Parathyroid adenoma (tissue), 2 donors: Measurements from ENCODE around the gene SLC28A1.
A peak's percentile ranks its signal among the peaks of the same experiment; 100 is the strongest.

Experiments
- H2AFZ ChIP-seq: fragments of 300-600 bp; sonication (generic); one replicate; pipeline ENCODE4 v1.7.0; 2017; ENCODE audit warnings: antibody characterized with exemption, mild to moderate bottlenecking
- H3K27ac ChIP-seq: fragments of 300-600 bp; sonication (generic); one replicate; pipeline ENCODE4 v1.7.0; 2017
- H3K27me3 ChIP-seq: fragments of 300-600 bp; sonication (generic); one replicate; pipeline ENCODE4 v1.7.0; 2017; ENCODE audit warnings: low read length; ENCODE audit not compliant: control insufficient read depth, insufficient read depth
- H3K36me3 ChIP-seq: fragments of 300-600 bp; sonication (generic); one replicate; pipeline ENCODE4 v1.7.0; 2017; ENCODE audit warnings: low read length; ENCODE audit not compliant: control insufficient read depth, insufficient read depth
- H3K4me1 ChIP-seq: fragments of 300-600 bp; sonication (generic); one replicate; pipeline ENCODE4 v1.7.0; 2017; ENCODE audit warnings: control low read depth
- H3K4me2 ChIP-seq: fragments of 300-600 bp; sonication (generic); one replicate; pipeline ENCODE4 v1.7.0; 2017; ENCODE audit warnings: low read length
- H3K4me3 ChIP-seq: fragments of 300-600 bp; sonication (generic); one replicate; pipeline ENCODE4 v1.7.0; 2017; ENCODE audit warnings: low read depth, low read length
- H3K79me2 ChIP-seq: fragments of 300-600 bp; sonication (generic); one replicate; pipeline ENCODE4 v1.7.0; 2017; ENCODE audit warnings: control low read depth
- H3K9ac ChIP-seq: fragments of 300-600 bp; sonication (generic); one replicate; pipeline ENCODE4 v1.7.0; 2017; ENCODE audit warnings: mild to moderate bottlenecking
- H3K9me3 ChIP-seq: fragments of 300-600 bp; sonication (generic); one replicate; pipeline ENCODE4 v1.7.0; 2017; ENCODE audit warnings: low read length; ENCODE audit not compliant: control insufficient read depth
- CTCF ChIP-seq: fragments of 300-600 bp; sonication (generic); IDR thresholded peaks from one replicate; pipeline ENCODE4 v1.7.0; 2017; ENCODE audit warnings: antibody characterized with exemption, mild to moderate bottlenecking
- donor health status: primary hyperparathyroidism.

Gene SLC28A1

GRCh38 chr15:84951736-84952135 is 67.3 kb downstream of the SLC28A1 start:
- Histone ChIP-seq H3K36me3 (no peaks in the 10 kb centered on the region), H3K27me3 (no peaks in the 10 kb centered on the region), H3K4me1 (peaks cover 6% of the 10 kb centered on the region), H2AFZ (no peak overlapping the region), H3K27ac (no peak overlapping the region), H3K4me3 (no peak overlapping the region), H3K9ac (no peak overlapping the region), H3K4me2 (no peak overlapping the region), H3K9me3 (no peaks in the 10 kb centered on the region), H3K79me2 (no peaks in the 10 kb centered on the region)
- no peak for TF ChIP-seq CTCF

- H3K4me2 ChIP-seq, result no peak overlapping the region
- no peak overlapping the region for H3K27ac ChIP-seq
- H2AFZ ChIP-seq, result no peak overlapping the region
- no peak overlapping the region for H3K4me3 ChIP-seq
- no peaks in the 10 kb centered on the region for H3K36me3 ChIP-seq
- H3K9me3 ChIP-seq, result no peaks in the 10 kb centered on the region
- H3K79me2 ChIP-seq, result no peaks in the 10 kb centered on the region
- no peak overlapping the region for H3K9ac ChIP-seq
- peaks cover 6% of the 10 kb centered on the region for H3K4me1 ChIP-seq
- H3K27me3 ChIP-seq, result no peaks in the 10 kb centered on the region
- no peak for TF ChIP-seq CTCF
Observed at GRCh38 chr15:84953136-84953535, 68.7 kb downstream of the SLC28A1 start.

- no peak for TF ChIP-seq CTCF
- H3K9ac ChIP-seq, result no peak overlapping the region
- no peaks in the 10 kb centered on the region for H3K79me2 ChIP-seq
- H3K4me2 ChIP-seq, result no peak overlapping the region
- no peaks in the 10 kb centered on the region for H3K9me3 ChIP-seq
- no peaks in the 10 kb centered on the region for H3K27me3 ChIP-seq
- H2AFZ ChIP-seq, result no peak overlapping the region
- no peak overlapping the region for H3K27ac ChIP-seq
- no peak overlapping the region for H3K4me3 ChIP-seq
- H3K4me1 ChIP-seq, result peaks cover 6% of the 10 kb centered on the region
- no peaks in the 10 kb centered on the region for H3K36me3 ChIP-seq
Observed at GRCh38 chr15:84953726-84954125, 69.3 kb downstream of the SLC28A1 start.

GRCh38 chr15:84955089-84955848 is 70.8 kb downstream of the SLC28A1 start:
- Histone ChIP-seq H3K4me2 (peak overlapping the region; percentile 13), H2AFZ (peak overlapping the region; percentile 82), H3K4me1 (peaks cover 6% of the 10 kb centered on the region), H3K9me3 (no peaks in the 10 kb centered on the region), H3K36me3 (no peaks in the 10 kb centered on the region), H3K79me2 (no peaks in the 10 kb centered on the region), H3K4me3 (no peak overlapping the region), H3K27ac (no peak overlapping the region), H3K9ac (no peak overlapping the region), H3K27me3 (no peaks in the 10 kb centered on the region)
- TF ChIP-seq CTCF, result peak; percentile 81

- Histone ChIP-seq H3K9me3 (no peaks in the 10 kb centered on the region), H3K79me2 (no peaks in the 10 kb centered on the region), H3K9ac (no peak overlapping the region), H3K27me3 (no peaks in the 10 kb centered on the region), H3K4me3 (no peak overlapping the region), H2AFZ (no peak overlapping the region), H3K27ac (no peak overlapping the region), H3K36me3 (no peaks in the 10 kb centered on the region), H3K4me1 (no peaks in the 10 kb centered on the region), H3K4me2 (no peak overlapping the region)
- TF ChIP-seq CTCF, result no peak
Observed at GRCh38 chr15:84956199-84956598, 71.7 kb downstream of the SLC28A1 start.
